ENCODE data around the gene GPR107. TPM values are rescaled to one million over a fixed set of nuclear protein-coding genes. Genes with fewer than 3 reads are reported as not detected.

The GPR107 gene
- total RNA-seq, 1 donor = 19.8 TPM

Other genes with a start within 250 kb of the GPR107 start
- gene TOR1A, start 229.8 kb upstream of the GPR107 start, total RNA-seq = 20.3 TPM
- 169 TPM for gene C9orf78, start 218.6 kb upstream of the GPR107 start, total RNA-seq
- gene USP20, start 218.4 kb upstream of the GPR107 start, total RNA-seq = 17.1 TPM
- gene FNBP1, start 10.7 kb upstream of the GPR107 start, total RNA-seq = 193 TPM
- 0.42 TPM for gene NCS1, start 118.5 kb downstream of the GPR107 start, total RNA-seq
- gene HMCN2, start 211.9 kb downstream of the GPR107 start, total RNA-seq = not detected

Measured in mononuclear cell (primary cell).